Measurements from ENCODE around the gene CCDC12.

CCDC12 gene

GRCh38 chr3:46960835-46961234, 15.7 kb downstream of the CCDC12 start:
- no peaks in the 10 kb centered on the region for H3K27me3 ChIP-seq (ENCODE audit: low read length)
- no peaks in the 10 kb centered on the region for H3K9me2 ChIP-seq (replicated peaks; ENCODE audit: insufficient read depth, low read length)
- peaks cover 87% of the 10 kb centered on the region for H3K79me2 ChIP-seq (ENCODE audit: insufficient read depth, low read length)
- H3K36me3 ChIP-seq (ENCODE audit: low read length) = no peaks in the 10 kb centered on the region
- H3K9me3 ChIP-seq (ENCODE audit: insufficient read depth, low read length) = no peaks in the 10 kb centered on the region
- H3K4me3 ChIP-seq (ENCODE audit: insufficient read depth, low read length, poor library complexity, severe bottlenecking) = no peak overlapping the region
- H3K4me2 ChIP-seq (ENCODE audit: low read depth, low read length, poor library complexity, severe bottlenecking) = no peak overlapping the region
- H2AFZ ChIP-seq (ENCODE audit: low read depth, low read length, severe bottlenecking) = no peak overlapping the region
- TF ChIP-seq CTCF (IDR thresholded peaks at IDR 0.05; ENCODE audit: insufficient read depth, low read length, poor library complexity, severe bottlenecking) = no peak
- no peaks in the 10 kb centered on the region; the same call in 1 of the 2 replicates for H3F3A ChIP-seq (ENCODE audit: insufficient read depth)
- H3K27ac ChIP-seq (ENCODE audit: low read depth, low read length) = no peak overlapping the region
- H3K9ac ChIP-seq (ENCODE audit: low read length) = no peak overlapping the region
- H4K20me1 ChIP-seq (ENCODE audit: low read depth, low read length) = peaks cover 26% of the 10 kb centered on the region; the same call in 1 of the 2 replicates

DNA sequence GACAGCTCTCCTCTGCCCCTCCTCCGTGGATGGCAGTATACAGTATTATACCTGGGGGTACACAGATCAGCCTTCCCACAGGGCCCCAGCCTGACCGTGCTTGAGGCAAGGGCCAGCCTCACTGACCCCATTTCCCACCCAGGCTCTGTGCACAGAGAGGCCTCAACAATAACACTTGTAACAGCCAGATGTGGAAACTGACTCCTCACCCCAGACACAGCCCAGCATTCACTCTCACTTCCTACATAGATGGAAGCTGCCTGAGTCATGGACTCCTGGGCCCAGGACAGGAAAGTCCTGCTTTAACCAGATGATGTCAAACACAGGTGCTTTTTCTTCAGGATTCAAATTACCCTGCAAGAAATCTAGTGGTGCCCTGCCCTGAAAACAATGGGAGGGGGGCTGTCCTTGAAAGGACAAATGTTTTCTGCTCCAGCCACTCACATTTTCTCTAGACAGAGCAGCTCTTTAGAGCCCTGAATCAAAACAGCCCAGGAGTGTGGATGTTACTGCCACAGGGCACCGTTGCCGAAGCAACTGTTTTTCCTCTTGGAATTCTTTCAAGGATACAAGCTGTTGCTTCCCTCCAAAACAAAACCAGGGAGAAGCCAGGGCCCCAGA, 16.4 kb downstream of the CCDC12 start:
- H3K27ac ChIP-seq (ENCODE audit: low read depth, low read length) = no peak overlapping the region
- peaks cover 87% of the 10 kb centered on the region for H3K79me2 ChIP-seq (ENCODE audit: insufficient read depth, low read length)
- no peaks in the 10 kb centered on the region; the same call in 1 of the 2 replicates for H3F3A ChIP-seq (ENCODE audit: insufficient read depth)
- no peaks in the 10 kb centered on the region for H3K9me2 ChIP-seq (replicated peaks; ENCODE audit: insufficient read depth, low read length)
- no peaks in the 10 kb centered on the region for H3K9me3 ChIP-seq (ENCODE audit: insufficient read depth, low read length)
- no peaks in the 10 kb centered on the region for H3K36me3 ChIP-seq (ENCODE audit: low read length)
- H2AFZ ChIP-seq (ENCODE audit: low read depth, low read length, severe bottlenecking) = no peak overlapping the region
- TF ChIP-seq EZH2phosphoT487 (conservative IDR thresholded peaks at IDR 0.05; ENCODE audit: low read length) = no peak
- no peak for TF ChIP-seq CTCF (IDR thresholded peaks at IDR 0.05; ENCODE audit: insufficient read depth, low read length, poor library complexity, severe bottlenecking)
- no peak overlapping the region for H3K4me2 ChIP-seq (ENCODE audit: low read depth, low read length, poor library complexity, severe bottlenecking)
- no peak overlapping the region for H3K9ac ChIP-seq (ENCODE audit: low read length)
- no peak overlapping the region for H3K4me3 ChIP-seq (ENCODE audit: insufficient read depth, low read length, poor library complexity, severe bottlenecking)
- H3K27me3 ChIP-seq (ENCODE audit: low read length) = no peaks in the 10 kb centered on the region
- H4K20me1 ChIP-seq (ENCODE audit: low read depth, low read length) = peaks cover 31% of the 10 kb centered on the region; the same call in 1 of the 2 replicates

GRCh38 chr3:46959161-46959511, 17.4 kb downstream of the CCDC12 start:
- peak overlapping the region; percentile 19; the same call in 1 of the 2 replicates for H3K27ac ChIP-seq (ENCODE audit: low read depth, low read length)

More at GRCh38 chr3:46959161-46959511, 17.4 kb downstream of the CCDC12 start:
- no peak overlapping the region for H3K9ac ChIP-seq (ENCODE audit: low read length)
- H4K20me1 ChIP-seq (ENCODE audit: low read depth, low read length) = peaks cover 31% of the 10 kb centered on the region; the same call in 1 of the 2 replicates
- no peak overlapping the region for H2AFZ ChIP-seq (ENCODE audit: low read depth, low read length, severe bottlenecking)
- H3K79me2 ChIP-seq (ENCODE audit: insufficient read depth, low read length) = peaks cover 93% of the 10 kb centered on the region
- TF ChIP-seq EZH2phosphoT487 (conservative IDR thresholded peaks at IDR 0.05; ENCODE audit: low read length) (no peak), CTCF (IDR thresholded peaks at IDR 0.05; ENCODE audit: insufficient read depth, low read length, poor library complexity, severe bottlenecking) (no peak)
- no peaks in the 10 kb centered on the region for H3K9me3 ChIP-seq (ENCODE audit: insufficient read depth, low read length)
- no peak overlapping the region for H3K4me2 ChIP-seq (ENCODE audit: low read depth, low read length, poor library complexity, severe bottlenecking)
- H3K4me3 ChIP-seq (ENCODE audit: insufficient read depth, low read length, poor library complexity, severe bottlenecking) = no peak overlapping the region
- no peaks in the 10 kb centered on the region for H3K9me2 ChIP-seq (replicated peaks; ENCODE audit: insufficient read depth, low read length)
- no peaks in the 10 kb centered on the region; the same call in 1 of the 2 replicates for H3F3A ChIP-seq (ENCODE audit: insufficient read depth)
- H3K36me3 ChIP-seq (ENCODE audit: low read length) = no peaks in the 10 kb centered on the region
- no peaks in the 10 kb centered on the region for H3K27me3 ChIP-seq (ENCODE audit: low read length)

All from SU-DHL-6 (cell line).